Measurements from ENCODE around the gene FAM168A.

FAM168A gene

GRCh38 chr11:73394416-73395296 lies 203.3 kb downstream of the FAM168A start:
- POLR2A ChIA-PET (ENCODE audit: low non-redundant PET) = no interaction called here
- DNase-seq (ENCODE audit: low spot score) = no peak
- H3K27ac ChIP-seq = peak overlapping the region; percentile 93
- CTCF ChIA-PET = interaction anchor here (2.0 to 3.3 kb wide), 2 partner anchors 44 to 88 kb away, joined by 21 to 25 read pairs; no protein-coding TSS in a partner anchor
- TF ChIP-seq CTCF (conservative IDR thresholded peaks at IDR 0.05; ENCODE audit: low read depth) = no peak

GRCh38 chr11:73393479-73394415 lies 204.2 kb downstream of the FAM168A start:
- TF ChIP-seq CTCF (conservative IDR thresholded peaks at IDR 0.05; ENCODE audit: low read depth) = peak; percentile 76
- POLR2A ChIA-PET (ENCODE audit: low non-redundant PET) = interaction anchor here (0.5 kb wide), 1 partner anchor 251 kb away, joined by 3 read pairs; no protein-coding TSS in a partner anchor
- CTCF ChIA-PET = interaction anchor here (0.5 to 3.3 kb wide), 11 partner anchors 8 to 112 kb away, joined by 3 to 25 read pairs (median 3); partner anchors contain the start of gene RELT
- DNase-seq (ENCODE audit: low spot score) = peak; percentile 67
- H3K27ac ChIP-seq = peak overlapping the region; percentile 93

- ChIA-PET CTCF (interaction anchor here (0.7 to 3.3 kb wide), 9 partner anchors 9 to 94 kb away, joined by 3 to 25 read pairs (median 5); partner anchors contain the start of gene RELT), POLR2A (ENCODE audit: low non-redundant PET) (interaction anchor here (0.5 kb wide), 1 partner anchor 250 kb away, joined by 3 read pairs; no protein-coding TSS in a partner anchor)
- no peak for DNase-seq (ENCODE audit: low spot score)
- H3K27ac ChIP-seq = peak overlapping the region; percentile 93
- no peak for TF ChIP-seq CTCF (conservative IDR thresholded peaks at IDR 0.05; ENCODE audit: low read depth)
Measured at GRCh38 chr11:73393011-73393380, 204.9 kb downstream of the FAM168A start.

- DNase-seq (ENCODE audit: low spot score) = no peak
- TF ChIP-seq CTCF (conservative IDR thresholded peaks at IDR 0.05; ENCODE audit: low read depth) = no peak
- CTCF ChIA-PET = interaction anchor here (0.7 to 3.3 kb wide), 7 partner anchors 9 to 86 kb away, joined by 3 to 25 read pairs (median 6); partner anchors contain the start of gene RELT
- POLR2A ChIA-PET (ENCODE audit: low non-redundant PET) = interaction anchor here (0.5 kb wide), 1 partner anchor 250 kb away, joined by 3 read pairs; no protein-coding TSS in a partner anchor
- peak overlapping the region; percentile 93 for H3K27ac ChIP-seq
Measured at GRCh38 chr11:73392108-73393010, 205.6 kb downstream of the FAM168A start.

- TF ChIP-seq CTCF (conservative IDR thresholded peaks at IDR 0.05; ENCODE audit: low read depth) = no peak
- ChIA-PET CTCF (interaction anchor here (3.3 kb wide), 1 partner anchor 41 kb away, joined by 25 read pairs; no protein-coding TSS in a partner anchor), POLR2A (ENCODE audit: low non-redundant PET) (no interaction called here)
- H3K27ac ChIP-seq = peak overlapping the region; percentile 93
- no peak for DNase-seq (ENCODE audit: low spot score)
Measured at GRCh38 chr11:73391665-73392064, 206.2 kb downstream of the FAM168A start.
